Calu3 (cell line): ENCODE results near the gene FKBP6. TPM values are rescaled to one million over a fixed set of nuclear protein-coding genes. Genes with fewer than 3 reads are reported as not detected.

Experiments
- BruUV-seq: library from RNA; stranded (reverse); fragments of 400-500 nt; replicated peaks from 2 replicates; lab custom pipeline; 2021; lab: Mats Ljungman, UMichigan
- CTCF ChIA-PET: fragments of 300-600 bp; sonication (Branson Sonifier 250); formaldehyde crosslinking; loops from one replicate; lab custom pipeline; 2022; ENCODE audit warnings: antibody characterized with exemption; lab: Charles Lee
- DNase-seq: peaks from one replicate; pipeline ENCODE4 v3.0.0; 2022
- H3K27ac Mint-ChIP-seq: one replicate; pipeline ENCODE4 v1.8.0; 2022; ENCODE audit warnings: mixed read lengths; ENCODE audit not compliant: unreplicated experiment
- H3K27me3 Mint-ChIP-seq: one replicate; pipeline ENCODE4 v1.8.0; 2022; ENCODE audit warnings: mixed read lengths; ENCODE audit not compliant: unreplicated experiment
- H3K36me3 Mint-ChIP-seq: one replicate; pipeline ENCODE4 v1.8.0; 2022; ENCODE audit warnings: mild to moderate bottlenecking, moderate library complexity, mixed read lengths; ENCODE audit not compliant: insufficient read depth, unreplicated experiment
- H3K4me1 Mint-ChIP-seq: one replicate; pipeline ENCODE4 v1.8.0; 2022; ENCODE audit warnings: mild to moderate bottlenecking, low read depth, mixed read lengths; ENCODE audit not compliant: unreplicated experiment
- H3K4me3 Mint-ChIP-seq: one replicate; pipeline ENCODE4 v1.8.0; 2022; ENCODE audit warnings: mild to moderate bottlenecking, low read depth, moderate library complexity, mixed read lengths; ENCODE audit not compliant: unreplicated experiment
- H3K9me3 Mint-ChIP-seq: one replicate; pipeline ENCODE4 v1.8.0; 2022; ENCODE audit warnings: low read depth, mixed read lengths; ENCODE audit not compliant: unreplicated experiment
- intact Hi-C: fragments of 100-400 bp; cut with micrococcal nuclease; formaldehyde crosslinking; loops from one replicate; pipeline ENCODE4 v1.10.0; 2022; ENCODE audit not compliant: unreplicated experiment
- total RNA-seq: library from RNA; stranded (reverse); gene quantifications from 2 replicates; pipeline ENCODE4 v1.2.3, GENCODE V29; 2022
- TF ChIP-seq, protein P1 (sequence below): fragments of 200-600 bp; IDR thresholded peaks from one replicate; pipeline ENCODE4 v1.8.0; 2022; ENCODE audit warnings: antibody characterized with exemption; ENCODE audit not compliant: unreplicated experiment

Gene FKBP6
- total RNA-seq, 1 experiment from 2014 or later, result not detected

DNA sequence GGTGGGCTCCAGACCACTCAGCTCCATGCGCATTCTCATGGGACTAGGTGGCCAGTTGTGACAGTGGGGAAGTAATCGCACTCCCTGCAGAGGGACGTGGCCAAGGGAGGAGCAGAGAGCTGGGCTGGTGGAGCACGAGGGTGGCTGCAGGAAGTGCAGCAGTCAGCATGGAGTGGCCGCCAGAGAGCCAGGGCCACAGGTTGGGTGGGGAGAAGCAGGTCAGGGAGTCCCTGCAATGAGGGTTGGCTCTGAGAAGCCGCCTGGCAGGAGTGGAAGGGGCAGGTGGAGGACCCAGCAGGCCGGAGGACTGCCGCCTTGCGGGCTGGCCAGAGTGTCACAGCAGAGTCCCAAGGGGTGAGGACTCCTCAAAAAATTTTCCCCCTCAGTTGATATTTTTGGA lies 26.2 kb downstream of the FKBP6 start:
- Mint-ChIP-seq H3K27ac (no peak overlapping the region), H3K27me3 (no peaks in the 10 kb centered on the region), H3K9me3 (peaks cover 4% of the 10 kb centered on the region), H3K4me1 (no peaks in the 10 kb centered on the region), H3K4me3 (no peak overlapping the region), H3K36me3 (no peaks in the 10 kb centered on the region)
- CTCF ChIA-PET, result no interaction called here
- intact Hi-C loops, result no loop called here
- TF ChIP-seq, protein P1, sequence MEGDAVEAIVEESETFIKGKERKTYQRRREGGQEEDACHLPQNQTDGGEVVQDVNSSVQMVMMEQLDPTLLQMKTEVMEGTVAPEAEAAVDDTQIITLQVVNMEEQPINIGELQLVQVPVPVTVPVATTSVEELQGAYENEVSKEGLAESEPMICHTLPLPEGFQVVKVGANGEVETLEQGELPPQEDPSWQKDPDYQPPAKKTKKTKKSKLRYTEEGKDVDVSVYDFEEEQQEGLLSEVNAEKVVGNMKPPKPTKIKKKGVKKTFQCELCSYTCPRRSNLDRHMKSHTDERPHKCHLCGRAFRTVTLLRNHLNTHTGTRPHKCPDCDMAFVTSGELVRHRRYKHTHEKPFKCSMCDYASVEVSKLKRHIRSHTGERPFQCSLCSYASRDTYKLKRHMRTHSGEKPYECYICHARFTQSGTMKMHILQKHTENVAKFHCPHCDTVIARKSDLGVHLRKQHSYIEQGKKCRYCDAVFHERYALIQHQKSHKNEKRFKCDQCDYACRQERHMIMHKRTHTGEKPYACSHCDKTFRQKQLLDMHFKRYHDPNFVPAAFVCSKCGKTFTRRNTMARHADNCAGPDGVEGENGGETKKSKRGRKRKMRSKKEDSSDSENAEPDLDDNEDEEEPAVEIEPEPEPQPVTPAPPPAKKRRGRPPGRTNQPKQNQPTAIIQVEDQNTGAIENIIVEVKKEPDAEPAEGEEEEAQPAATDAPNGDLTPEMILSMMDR, result no peak
- BruUV-seq, result no TSS peak
- no peak for DNase-seq

DNA sequence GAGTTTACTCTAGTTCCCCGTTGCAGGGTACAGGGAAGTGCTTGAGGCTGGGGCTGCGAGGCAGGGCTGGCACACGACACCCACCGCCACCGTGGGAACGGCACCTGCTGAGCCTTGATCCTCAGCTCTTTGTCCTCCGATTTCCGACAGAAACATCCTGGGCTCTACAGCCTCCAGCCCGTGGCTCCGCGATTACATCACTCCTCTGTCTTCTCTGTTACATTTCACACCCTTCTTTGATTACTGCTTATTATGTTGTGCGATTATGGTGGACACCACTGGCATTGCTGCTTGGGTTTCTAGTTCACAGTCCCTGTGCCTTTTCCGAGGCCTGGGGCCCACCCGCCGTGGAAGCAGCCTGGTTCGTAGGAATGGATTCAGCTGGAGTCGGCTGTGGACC lies 26.9 kb downstream of the FKBP6 start:
- DNase-seq, result no peak
- H3K4me3 Mint-ChIP-seq, result no peak overlapping the region
- no peaks in the 10 kb centered on the region for H3K36me3 Mint-ChIP-seq
- peaks cover 4% of the 10 kb centered on the region for H3K9me3 Mint-ChIP-seq
- peaks cover 4% of the 10 kb centered on the region for H3K4me1 Mint-ChIP-seq
- TF ChIP-seq, protein P1, result no peak
- no TSS peak for BruUV-seq
- H3K27me3 Mint-ChIP-seq, result no peaks in the 10 kb centered on the region
- H3K27ac Mint-ChIP-seq, result no peak overlapping the region
- CTCF ChIA-PET, result no interaction called here
- intact Hi-C loops, result no loop called here

DNA sequence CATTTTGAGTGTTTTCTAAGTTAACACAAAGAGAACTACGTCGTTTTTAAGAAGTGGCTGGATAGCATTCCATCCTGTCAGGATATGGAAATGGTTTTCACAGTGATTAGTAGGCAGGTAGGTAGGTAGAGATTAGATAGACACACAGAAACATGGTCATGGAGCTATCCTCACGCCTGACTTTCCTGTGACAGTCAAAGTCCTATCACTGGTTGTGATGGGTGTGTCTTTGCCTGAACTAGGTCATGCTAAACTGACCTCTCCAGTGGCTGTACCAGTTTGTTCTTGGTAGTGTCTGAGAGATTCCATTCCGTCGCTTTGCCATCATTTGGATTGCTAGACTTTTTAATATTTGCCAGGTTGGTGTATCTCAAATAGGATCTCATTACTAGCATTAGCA lies 28.2 kb downstream of the FKBP6 start:
- no TSS peak for BruUV-seq

DNA sequence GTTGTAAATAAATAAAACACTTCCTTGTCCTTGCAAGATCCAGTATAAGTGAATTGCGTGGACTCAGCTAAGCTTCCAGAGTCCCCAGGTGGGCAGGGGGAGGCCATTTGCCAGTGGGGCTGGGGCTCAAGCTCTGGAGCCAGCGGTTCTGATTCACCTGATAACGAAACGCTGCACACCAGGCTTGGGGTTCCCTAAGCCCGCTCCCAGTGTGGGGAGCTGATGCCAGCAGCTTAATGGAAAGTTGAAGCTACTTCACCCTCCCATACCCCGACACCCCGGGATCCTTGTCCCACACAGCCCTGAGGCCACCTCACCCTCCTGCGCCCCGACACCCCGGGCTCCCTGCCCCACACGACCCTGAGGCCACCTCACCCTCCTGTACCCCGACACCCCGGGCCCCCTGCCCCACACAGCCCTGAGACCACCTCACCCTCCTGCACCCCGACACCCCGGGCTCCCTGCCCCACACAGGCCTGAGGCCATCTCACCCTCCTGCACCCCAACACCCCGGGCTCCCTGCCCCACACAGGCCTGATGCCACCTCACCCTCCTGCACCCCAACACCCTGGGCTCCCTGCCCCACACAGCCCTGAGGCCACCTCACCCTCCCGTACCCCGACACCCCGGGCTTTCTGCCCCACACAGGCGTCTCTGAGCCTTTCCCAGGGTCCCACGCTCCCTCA lies 30.8 kb downstream of the FKBP6 start:
- CTCF ChIA-PET, result interaction anchor here (0.6 to 1.8 kb wide), 2 partner anchors 16 to 55 kb away, joined by 5 read pairs; no protein-coding TSS in a partner anchor
- H3K27me3 Mint-ChIP-seq, result peaks cover 11% of the 10 kb centered on the region
- no peaks in the 10 kb centered on the region for H3K9me3 Mint-ChIP-seq
- BruUV-seq, result no TSS peak
- TF ChIP-seq, protein P1, result no peak
- H3K4me3 Mint-ChIP-seq, result peak overlapping the region; percentile 50
- H3K36me3 Mint-ChIP-seq, result no peaks in the 10 kb centered on the region
- DNase-seq, result no peak
- intact Hi-C loops, result no loop called here
- H3K4me1 Mint-ChIP-seq, result peaks cover 6% of the 10 kb centered on the region
- no peak overlapping the region for H3K27ac Mint-ChIP-seq

More for the DNA sequence above, 28.2 kb downstream of the FKBP6 start:
- no peak for DNase-seq
- Mint-ChIP-seq H3K27ac (no peak overlapping the region), H3K4me1 (peaks cover 6% of the 10 kb centered on the region), H3K27me3 (no peaks in the 10 kb centered on the region), H3K36me3 (no peaks in the 10 kb centered on the region), H3K4me3 (no peak overlapping the region), H3K9me3 (peaks cover 4% of the 10 kb centered on the region)
- CTCF ChIA-PET, result interaction anchor here (0.7 kb wide), 1 partner anchor 704 kb away, joined by 14 read pairs; no protein-coding TSS in a partner anchor
- TF ChIP-seq, protein P1, result no peak
- intact Hi-C loops, result no loop called here
